SJCRH30 (cell line): ENCODE measurements around the gene SUPT6H. TPM values are rescaled to one million over a fixed set of nuclear protein-coding genes. Genes with fewer than 3 reads are reported as not detected.
"Not testable (repeated sequence)": the region's sequence is repeated elsewhere in the genome, so short reads cannot be mapped to it uniquely, and the experiment has no call there.

Experiments used
- DNase-seq, 2 experiments: peaks; one replicate each; pipeline ENCODE4 v3.0.0-alpha.2; 2015 to 2020
- H3K27ac ChIP-seq: fragments of 250-450 bp; sonication (Bioruptor Pico); 2 replicates; pipeline ENCODE4 v1.5.1; 2020; ENCODE audit warnings: mild to moderate bottlenecking, moderate library complexity
- H3K27me3 ChIP-seq: fragments of 250-450 bp; sonication (Bioruptor Pico); 2 replicates; pipeline ENCODE4 v1.5.1; 2020; ENCODE audit warnings: mild to moderate bottlenecking, moderate library complexity
- H3K36me3 ChIP-seq: fragments of 250-450 bp; sonication (Bioruptor Pico); 2 replicates; pipeline ENCODE4 v1.5.1; 2020; ENCODE audit warnings: mild to moderate bottlenecking, moderate library complexity
- H3K4me1 ChIP-seq: fragments of 250-450 bp; sonication (Bioruptor Pico); 2 replicates; pipeline ENCODE4 v1.5.1; 2020; ENCODE audit warnings: mild to moderate bottlenecking, moderate library complexity
- H3K4me3 ChIP-seq: fragments of 250-450 bp; sonication (Bioruptor Pico); 2 replicates; pipeline ENCODE4 v1.5.1; 2020; ENCODE audit warnings: mild to moderate bottlenecking, moderate library complexity
- H3K9me3 ChIP-seq: fragments of 250-450 bp; sonication (Bioruptor Pico); replicated peaks from 2 replicates; pipeline ENCODE4 v1.5.1; 2020; ENCODE audit warnings: mild to moderate bottlenecking, moderate library complexity
- total RNA-seq: library from RNA; depleted of rRNA; stranded (reverse); fragments of >200 nt; shearing (Covaris generic); gene quantifications from 2 replicates; pipeline ENCODE4 v1.2.3, GENCODE V29; 2014

SUPT6H gene
- total RNA-seq, 1 experiment from 2014 or later, result 66.3 TPM

DNA sequence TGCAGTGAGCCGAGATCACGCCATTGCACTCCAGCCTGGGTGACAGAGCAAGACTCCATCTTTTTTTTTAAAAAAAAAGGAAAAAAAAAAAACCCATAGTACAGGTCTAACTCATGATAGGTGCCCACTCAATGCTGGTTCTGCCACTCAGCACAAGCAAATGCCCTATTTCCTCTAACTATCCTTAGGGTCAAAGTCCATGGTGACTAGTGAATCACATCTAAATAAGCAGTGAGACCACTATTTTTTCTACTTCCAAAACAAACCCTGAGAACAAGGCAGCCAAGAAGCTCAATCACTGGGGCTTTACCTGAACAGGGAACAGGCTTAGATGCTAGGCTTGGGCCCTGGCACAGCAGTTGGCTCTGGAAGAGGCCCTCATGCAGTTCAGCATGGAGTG is 20.4 kb upstream of the SUPT6H start:
- Histone ChIP-seq H3K4me1 (peaks cover 7% of the 10 kb centered on the region), H3K36me3 (peaks cover 68% of the 10 kb centered on the region), H3K4me3 (no peak overlapping the region)

DNA sequence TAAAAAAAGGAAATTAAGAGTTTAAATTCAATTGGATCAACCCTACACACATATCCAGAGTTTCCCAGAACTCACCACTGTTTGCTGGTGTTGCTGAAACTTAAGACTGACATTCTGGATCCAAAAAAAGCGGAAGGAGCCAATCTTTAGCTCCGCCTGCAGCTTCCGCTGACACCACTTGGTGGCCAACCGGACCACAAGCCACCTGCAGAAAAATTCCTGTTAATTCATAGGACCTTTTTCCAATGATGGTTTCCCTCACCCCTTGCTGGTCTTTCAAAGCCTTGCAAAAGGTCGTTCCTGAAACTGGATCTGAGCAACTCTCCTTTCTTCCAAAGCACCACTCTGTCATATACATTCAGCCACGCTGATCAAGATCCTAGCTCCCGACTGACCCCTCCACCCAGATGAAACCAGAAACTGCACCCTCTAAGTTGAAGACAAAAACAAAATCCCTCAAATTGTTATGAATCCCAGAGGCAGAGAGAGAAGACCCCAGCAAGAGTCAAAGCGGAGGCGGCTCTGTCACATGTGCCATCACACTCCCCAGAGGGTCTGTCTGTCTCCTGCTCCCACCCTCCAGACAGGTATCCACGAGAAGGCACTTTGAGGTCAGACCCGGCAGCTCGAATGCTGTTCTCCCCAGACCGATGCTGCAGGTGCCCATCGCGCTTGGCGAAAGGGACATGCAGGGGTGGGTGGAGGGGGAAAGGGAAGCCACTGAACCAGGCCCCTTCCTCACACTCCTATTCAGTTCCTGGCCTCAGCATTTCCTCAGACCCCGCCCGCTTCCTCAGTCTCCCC is 17.8 kb upstream of the SUPT6H start:
- DNase-seq, result peak; percentile 44 to 58
- Histone ChIP-seq H3K36me3 (peaks cover 54% of the 10 kb centered on the region), H3K9me3 (no peaks in the 10 kb centered on the region), H3K27ac (no peak overlapping the region; the same call in 1 of the 2 replicates), H3K4me3 (peak overlapping the region; percentile 73), H3K27me3 (no peaks in the 10 kb centered on the region), H3K4me1 (peaks cover 9% of the 10 kb centered on the region)

More for the DNA sequence above, 20.4 kb upstream of the SUPT6H start:
- no peak for DNase-seq
- no peaks in the 10 kb centered on the region for H3K9me3 ChIP-seq
- H3K27ac ChIP-seq, result no peak overlapping the region
- H3K27me3 ChIP-seq, result no peaks in the 10 kb centered on the region

- H3K9me3 ChIP-seq, result no peaks in the 10 kb centered on the region
- H3K27me3 ChIP-seq, result no peaks in the 10 kb centered on the region
- H3K27ac ChIP-seq, result peak within 1 kb of the TSS; percentile 40; the same call in 1 of the 2 replicates
- H3K36me3 ChIP-seq, result peaks cover 47% of the 10 kb centered on the region
- peak; percentile 96 to 97 for DNase-seq
- H3K4me3 ChIP-seq, result peak within 1 kb of the TSS; percentile 73
- peaks cover 9% of the 10 kb centered on the region for H3K4me1 ChIP-seq
Observed at GRCh38 chr17:28644787-28645575, 17.0 kb upstream of the SUPT6H start, which contains the start of gene BLTP2. TSS of gene BLTP2 (minus strand) at chr17:28645158. CDS start at chr17:28645056, 102 bp downstream.

- no peaks in the 10 kb centered on the region for H3K9me3 ChIP-seq
- no peak for DNase-seq
- peaks cover 9% of the 10 kb centered on the region for H3K4me1 ChIP-seq
- peaks cover 42% of the 10 kb centered on the region for H3K36me3 ChIP-seq
- H3K4me3 ChIP-seq, result peak overlapping the region; percentile 73
- H3K27me3 ChIP-seq, result no peaks in the 10 kb centered on the region
- H3K27ac ChIP-seq, result peak overlapping the region; percentile 40; the same call in 1 of the 2 replicates
Observed at GRCh38 chr17:28645576-28645939, 16.4 kb upstream of the SUPT6H start.

GRCh38 chr17:28646039-28646754 is 15.8 kb upstream of the SUPT6H start:
- Histone ChIP-seq H3K27ac (no peak overlapping the region), H3K27me3 (no peaks in the 10 kb centered on the region), H3K4me3 (no peak overlapping the region), H3K9me3 (no peaks in the 10 kb centered on the region), H3K4me1 (peaks cover 9% of the 10 kb centered on the region), H3K36me3 (peaks cover 35% of the 10 kb centered on the region)
- no peak for DNase-seq

GRCh38 chr17:28648698-28649097 is 13.3 kb upstream of the SUPT6H start:
- no peak overlapping the region for H3K4me3 ChIP-seq
- H3K36me3 ChIP-seq, result peaks cover 22% of the 10 kb centered on the region
- no peaks in the 10 kb centered on the region for H3K9me3 ChIP-seq
- peaks cover 5% of the 10 kb centered on the region for H3K4me1 ChIP-seq
- H3K27me3 ChIP-seq, result no peaks in the 10 kb centered on the region
- DNase-seq, result no peak
- no peak overlapping the region for H3K27ac ChIP-seq

- Histone ChIP-seq H3K4me1 (no peaks in the 10 kb centered on the region), H3K9me3 (no peaks in the 10 kb centered on the region), H3K27me3 (no peaks in the 10 kb centered on the region), H3K36me3 (peaks cover 32% of the 10 kb centered on the region), H3K4me3 (no peak overlapping the region), H3K27ac (no peak overlapping the region)
- no peak for DNase-seq
Observed at GRCh38 chr17:28655160-28655559, 6.8 kb upstream of the SUPT6H start.

DNA sequence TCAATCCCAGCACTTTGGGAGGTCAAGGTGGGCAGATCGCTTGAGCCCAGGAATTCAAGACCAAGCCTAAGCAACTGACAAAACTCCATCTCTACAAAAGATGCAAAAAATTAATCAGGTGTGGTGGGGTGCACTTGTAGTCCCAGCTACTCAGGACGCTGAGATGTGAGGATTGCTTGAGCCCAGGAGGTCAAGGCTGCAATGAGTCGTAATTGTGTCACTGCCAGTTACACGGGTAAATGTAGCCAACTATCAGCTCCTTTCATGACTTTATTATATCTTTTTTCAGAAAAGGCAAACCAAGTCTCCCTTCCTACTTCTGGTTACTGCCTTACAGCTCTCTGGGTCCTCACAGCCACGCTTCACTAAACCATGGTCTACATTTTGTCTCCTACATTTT is 4.2 kb upstream of the SUPT6H start:
- peaks cover under 1% of the 10 kb centered on the region; the same call in 1 of the 2 replicates for H3K4me1 ChIP-seq
- H3K4me3 ChIP-seq, result no peak overlapping the region
- 0 out of 2 replicates have a peak, but pooled peaks cover 4% of the 10 kb centered on the region for H3K9me3 ChIP-seq
- no peak for DNase-seq
- H3K27ac ChIP-seq, result no peak overlapping the region
- no peaks in the 10 kb centered on the region for H3K27me3 ChIP-seq
- H3K36me3 ChIP-seq, result peaks cover 30% of the 10 kb centered on the region

DNA sequence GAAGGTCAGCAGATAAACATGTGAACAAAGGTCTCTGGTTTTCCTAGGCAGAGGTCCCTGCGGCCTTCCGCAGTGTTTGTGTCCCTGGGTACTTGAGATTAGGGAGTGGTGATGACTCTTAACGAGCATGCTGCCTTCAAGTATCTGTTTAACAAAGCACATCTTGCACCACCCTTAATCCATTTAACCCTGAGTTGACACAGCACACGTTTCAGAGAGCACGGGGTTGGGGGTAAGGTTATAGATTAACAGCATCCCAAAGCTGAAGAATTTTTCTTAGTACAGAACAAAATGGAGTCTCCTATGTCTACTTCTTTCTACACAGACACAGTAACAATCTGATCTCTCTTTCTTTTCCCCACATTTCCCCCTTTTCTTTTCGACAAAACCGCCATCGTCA is 3.7 kb upstream of the SUPT6H start:
- DNase-seq, H3K4me1 ChIP-seq, H3K27me3 ChIP-seq, H3K4me3 ChIP-seq, H3K27ac ChIP-seq, H3K9me3 ChIP-seq: not testable (repeated sequence)
- peaks cover 27% of the 10 kb centered on the region for H3K36me3 ChIP-seq

- H3K9me3 ChIP-seq, DNase-seq, H3K4me1 ChIP-seq, H3K4me3 ChIP-seq, H3K27me3 ChIP-seq, H3K27ac ChIP-seq: not testable (repeated sequence)
- H3K36me3 ChIP-seq, result peaks cover 23% of the 10 kb centered on the region
Observed at GRCh38 chr17:28658766-28659496, 3.1 kb upstream of the SUPT6H start.

DNA sequence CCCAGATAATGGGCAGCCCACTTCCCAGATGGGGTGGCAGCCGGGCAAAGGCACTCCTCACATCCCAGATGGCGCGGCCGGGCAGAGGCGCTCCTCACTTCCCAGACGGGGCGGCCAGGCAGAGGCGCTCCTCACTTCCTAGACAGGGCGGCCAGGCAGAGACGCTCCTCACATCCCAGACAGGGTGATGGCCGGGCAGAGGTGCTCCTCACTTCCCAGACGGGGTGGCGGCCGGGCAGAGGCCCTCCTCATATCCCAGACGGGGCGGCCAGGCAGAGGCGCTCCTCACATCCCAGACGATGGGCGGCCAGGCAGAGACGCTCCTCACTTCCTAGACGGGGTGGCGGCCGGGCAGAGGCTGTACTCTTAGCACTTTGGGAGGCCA is 2.5 kb upstream of the SUPT6H start:
- not testable (repeated sequence) for H3K27me3 ChIP-seq, H3K4me3 ChIP-seq, DNase-seq, H3K9me3 ChIP-seq, H3K4me1 ChIP-seq, H3K27ac ChIP-seq
- peaks cover 26% of the 10 kb centered on the region for H3K36me3 ChIP-seq

DNA sequence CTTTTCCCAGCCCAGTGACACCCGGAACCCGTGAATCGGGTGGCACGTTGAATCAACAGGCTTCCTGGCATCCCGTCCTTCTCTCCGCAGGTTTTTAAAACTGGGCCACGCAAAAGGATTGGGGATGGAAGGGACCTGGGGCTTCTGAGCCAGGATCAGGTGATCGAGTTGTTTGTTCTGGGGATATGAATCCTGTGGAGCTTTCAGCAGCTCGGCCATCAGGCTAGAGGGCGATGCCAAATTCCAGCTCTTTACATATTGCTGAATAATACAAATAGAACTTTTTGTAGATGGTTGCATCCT is 473 bp downstream of the SUPT6H start:
- H3K27ac ChIP-seq, result peak overlapping the region; percentile 76
- H3K4me3 ChIP-seq, result peak overlapping the region; percentile 89
- no peak for DNase-seq
- peaks cover 7% of the 10 kb centered on the region for H3K4me1 ChIP-seq
- peaks cover 34% of the 10 kb centered on the region for H3K36me3 ChIP-seq
- H3K27me3 ChIP-seq, result no peaks in the 10 kb centered on the region
- H3K9me3 ChIP-seq, result 0 out of 2 replicates have a peak, but pooled peaks cover 4% of the 10 kb centered on the region

DNA sequence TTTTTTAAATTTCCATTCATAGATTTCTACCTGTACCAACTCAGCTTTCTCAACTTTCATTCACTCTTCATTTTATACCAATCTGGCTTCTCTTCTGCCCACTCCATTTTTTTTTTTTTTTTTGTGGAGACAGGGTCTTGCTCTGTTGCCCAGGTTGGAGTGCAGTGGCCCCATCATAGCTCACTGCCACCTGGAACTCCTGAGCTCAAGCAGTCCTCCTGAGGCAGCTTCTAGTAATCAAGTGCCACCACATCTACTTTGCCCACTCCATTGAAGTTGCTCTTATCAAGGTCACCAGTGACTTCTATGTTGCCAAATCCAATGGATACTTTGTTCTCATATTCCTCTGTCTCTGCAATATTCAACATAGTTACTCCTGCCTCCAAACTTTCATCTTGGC is 1.7 kb downstream of the SUPT6H start:
- Histone ChIP-seq H3K27ac (no peak overlapping the region), H3K36me3 (peaks cover 30% of the 10 kb centered on the region), H3K4me1 (peaks cover 7% of the 10 kb centered on the region), H3K27me3 (no peaks in the 10 kb centered on the region), H3K9me3 (0 out of 2 replicates have a peak, but pooled peaks cover 4% of the 10 kb centered on the region), H3K4me3 (no peak overlapping the region)
- no peak for DNase-seq

DNA sequence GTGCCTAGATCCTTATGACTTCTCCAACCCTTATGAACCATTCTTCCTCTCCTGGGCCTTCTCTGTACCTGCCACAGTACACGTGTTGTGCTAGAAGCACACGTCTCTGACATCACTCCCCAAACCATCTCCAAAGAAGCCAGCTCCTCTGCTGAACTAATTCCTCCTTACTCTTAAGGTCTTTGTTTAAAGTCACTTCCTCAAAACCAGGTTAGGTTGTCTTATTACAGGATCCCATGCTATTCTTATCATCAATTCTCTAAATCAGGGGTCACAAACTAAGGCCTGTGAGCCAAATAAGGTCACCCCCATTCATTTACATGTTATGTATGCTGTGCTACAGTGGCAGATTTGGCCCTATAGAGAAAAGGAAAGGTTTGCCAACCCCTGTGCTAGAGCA is 4.0 kb downstream of the SUPT6H start:
- Histone ChIP-seq H3K4me3 (no peak overlapping the region), H3K4me1 (peaks cover 7% of the 10 kb centered on the region), H3K27ac (no peak overlapping the region), H3K36me3 (peaks cover 38% of the 10 kb centered on the region), H3K27me3 (no peaks in the 10 kb centered on the region), H3K9me3 (no peaks in the 10 kb centered on the region)
- DNase-seq, result no peak
